ENCODE data around the gene RNF111.

The RNF111 gene

GRCh38 chr15:59059076-59059597 is 71.7 kb downstream of the RNF111 start:
- H3K9me3 ChIP-seq (ENCODE audit: control insufficient read depth, insufficient read depth, low read length): no peaks in the 10 kb centered on the region
- H3K36me3 ChIP-seq (ENCODE audit: insufficient read depth, low read length): peaks cover 8% of the 10 kb centered on the region
- no peak overlapping the region for H3K9ac ChIP-seq (ENCODE audit: low read depth, low read length)
- H3K4me1 ChIP-seq (ENCODE audit: insufficient read depth, low read length): peaks cover 3% of the 10 kb centered on the region; the same call in 1 of the 2 replicates

GRCh38 chr15:59060348-59060747 is 72.9 kb downstream of the RNF111 start:
- peaks cover 14% of the 10 kb centered on the region for H3K36me3 ChIP-seq (ENCODE audit: insufficient read depth, low read length)

GRCh38 chr15:59063042-59063441 is 75.6 kb downstream of the RNF111 start:
- H3K9me3 ChIP-seq (ENCODE audit: control insufficient read depth, insufficient read depth, low read length): no peaks in the 10 kb centered on the region
- peaks cover 20% of the 10 kb centered on the region for H3K36me3 ChIP-seq (ENCODE audit: insufficient read depth, low read length)
- H3K4me1 ChIP-seq (ENCODE audit: insufficient read depth, low read length): no peaks in the 10 kb centered on the region
- no peak overlapping the region for H3K9ac ChIP-seq (ENCODE audit: low read depth, low read length)

More at GRCh38 chr15:59060348-59060747, 72.9 kb downstream of the RNF111 start:
- Histone ChIP-seq H3K4me1 (ENCODE audit: insufficient read depth, low read length) (peaks cover 3% of the 10 kb centered on the region; the same call in 1 of the 2 replicates), H3K9me3 (ENCODE audit: control insufficient read depth, insufficient read depth, low read length) (no peaks in the 10 kb centered on the region), H3K9ac (ENCODE audit: low read depth, low read length) (no peak overlapping the region)

GRCh38 chr15:59069430-59069829 is 82.0 kb downstream of the RNF111 start:
- peaks cover 11% of the 10 kb centered on the region for H3K36me3 ChIP-seq (ENCODE audit: insufficient read depth, low read length)
- H3K4me1 ChIP-seq (ENCODE audit: insufficient read depth, low read length): no peaks in the 10 kb centered on the region
- H3K9ac ChIP-seq (ENCODE audit: low read depth, low read length): no peak overlapping the region
- H3K9me3 ChIP-seq (ENCODE audit: control insufficient read depth, insufficient read depth, low read length): no peaks in the 10 kb centered on the region

DNA sequence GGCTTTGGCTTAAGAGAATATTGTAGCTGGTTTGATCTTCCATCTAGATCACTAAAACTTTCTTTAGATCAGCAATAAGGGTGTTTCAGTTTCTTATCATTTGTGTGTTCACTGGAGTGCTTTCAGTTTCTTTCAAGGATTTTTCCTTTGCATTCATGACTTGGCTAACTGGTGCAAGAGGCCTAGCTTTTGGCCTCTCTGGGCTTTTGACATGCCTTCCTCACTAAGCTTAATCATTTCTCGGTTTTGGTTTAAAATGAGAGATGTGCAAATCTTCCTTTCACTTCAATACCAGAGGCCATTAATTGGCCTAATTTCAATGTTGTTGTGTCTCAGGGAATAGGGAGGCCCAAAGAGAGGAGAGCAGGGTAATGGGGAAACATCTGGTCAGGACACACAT is 87.1 kb downstream of the RNF111 start:
- no peaks in the 10 kb centered on the region for H3K9me3 ChIP-seq (ENCODE audit: control insufficient read depth, insufficient read depth, low read length)
- no peaks in the 10 kb centered on the region for H3K4me1 ChIP-seq (ENCODE audit: insufficient read depth, low read length)
- no peaks in the 10 kb centered on the region for H3K36me3 ChIP-seq (ENCODE audit: insufficient read depth, low read length)
- no peak overlapping the region for H3K9ac ChIP-seq (ENCODE audit: low read depth, low read length)

- Histone ChIP-seq H3K36me3 (ENCODE audit: insufficient read depth, low read length) (0 out of 2 replicates have a peak, but pooled peaks cover 2% of the 10 kb centered on the region), H3K4me1 (ENCODE audit: insufficient read depth, low read length) (no peaks in the 10 kb centered on the region), H3K9me3 (ENCODE audit: control insufficient read depth, insufficient read depth, low read length) (no peaks in the 10 kb centered on the region), H3K9ac (ENCODE audit: low read depth, low read length) (no peak overlapping the region)
These were observed 100.3 kb downstream of the RNF111 start for GRCh38 chr15:59087731-59088130.

GRCh38 chr15:59094077-59094476 is 106.6 kb downstream of the RNF111 start:
- H3K9me3 ChIP-seq (ENCODE audit: control insufficient read depth, insufficient read depth, low read length): no peaks in the 10 kb centered on the region
- no peak overlapping the region for H3K9ac ChIP-seq (ENCODE audit: low read depth, low read length)
- no peaks in the 10 kb centered on the region for H3K4me1 ChIP-seq (ENCODE audit: insufficient read depth, low read length)
- 0 out of 2 replicates have a peak, but pooled peaks cover 5% of the 10 kb centered on the region for H3K36me3 ChIP-seq (ENCODE audit: insufficient read depth, low read length)

- Histone ChIP-seq H3K9ac (ENCODE audit: low read depth, low read length) (no peak overlapping the region), H3K36me3 (ENCODE audit: insufficient read depth, low read length) (0 out of 2 replicates have a peak, but pooled peaks cover 5% of the 10 kb centered on the region), H3K4me1 (ENCODE audit: insufficient read depth, low read length) (no peaks in the 10 kb centered on the region), H3K9me3 (ENCODE audit: control insufficient read depth, insufficient read depth, low read length) (no peaks in the 10 kb centered on the region)
These were observed 109.0 kb downstream of the RNF111 start for GRCh38 chr15:59096429-59096828.

DNA sequence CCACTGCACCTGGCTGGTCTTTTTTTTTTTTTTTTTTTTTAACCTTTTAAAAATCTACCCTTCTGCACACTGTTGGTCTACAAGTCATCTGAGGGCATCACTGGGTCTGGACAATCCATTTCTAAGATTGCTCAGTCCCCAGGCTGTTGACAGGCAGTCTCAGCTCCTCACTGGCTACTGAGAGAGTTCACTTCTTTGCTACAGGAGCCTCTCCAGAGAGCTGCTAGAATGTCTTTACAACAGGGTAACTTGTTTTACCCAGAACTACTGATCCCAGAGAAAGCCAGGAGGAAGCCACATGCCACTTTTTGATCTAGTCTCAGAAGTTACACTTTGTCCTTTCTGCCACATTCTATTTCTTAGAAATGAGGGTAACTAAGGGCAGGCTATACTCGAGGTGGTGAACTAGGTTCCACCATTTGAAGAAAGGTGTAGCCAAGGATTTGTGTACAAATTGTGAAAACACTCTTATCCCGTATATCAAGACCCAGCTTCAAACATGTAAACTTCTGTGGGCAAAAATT is 111.8 kb downstream of the RNF111 start:
- no peak overlapping the region for H3K9ac ChIP-seq (ENCODE audit: low read depth, low read length)
- H3K36me3 ChIP-seq (ENCODE audit: insufficient read depth, low read length): 0 out of 2 replicates have a peak, but pooled peaks cover 5% of the 10 kb centered on the region
- H3K4me1 ChIP-seq (ENCODE audit: insufficient read depth, low read length): no peaks in the 10 kb centered on the region
- H3K9me3 ChIP-seq (ENCODE audit: control insufficient read depth, insufficient read depth, low read length): no peaks in the 10 kb centered on the region

DNA sequence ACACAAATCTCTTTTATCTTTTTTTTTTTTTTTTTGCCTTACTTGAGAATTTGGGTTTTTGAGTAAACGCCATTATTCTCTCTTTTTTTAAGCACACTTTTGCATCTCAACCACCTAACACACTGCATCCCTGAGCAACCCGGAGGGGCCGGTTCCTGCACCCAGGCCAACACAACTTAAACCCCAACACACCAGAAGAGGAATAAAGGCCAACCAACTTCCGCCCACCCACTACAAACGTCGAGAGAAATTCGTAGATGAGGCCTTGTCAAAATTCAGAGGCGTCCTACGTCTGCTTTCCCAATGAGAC is 117.1 kb downstream of the RNF111 start:
- H3K4me1 ChIP-seq (ENCODE audit: insufficient read depth, low read length): peaks cover 4% of the 10 kb centered on the region; the same call in 1 of the 2 replicates
- H3K9ac ChIP-seq (ENCODE audit: low read depth, low read length): peak overlapping the region; percentile 90
- no peaks in the 10 kb centered on the region for H3K9me3 ChIP-seq (ENCODE audit: control insufficient read depth, insufficient read depth, low read length)
- H3K36me3 ChIP-seq (ENCODE audit: insufficient read depth, low read length): peaks cover 8% of the 10 kb centered on the region; the same call in 1 of the 2 replicates

DNA sequence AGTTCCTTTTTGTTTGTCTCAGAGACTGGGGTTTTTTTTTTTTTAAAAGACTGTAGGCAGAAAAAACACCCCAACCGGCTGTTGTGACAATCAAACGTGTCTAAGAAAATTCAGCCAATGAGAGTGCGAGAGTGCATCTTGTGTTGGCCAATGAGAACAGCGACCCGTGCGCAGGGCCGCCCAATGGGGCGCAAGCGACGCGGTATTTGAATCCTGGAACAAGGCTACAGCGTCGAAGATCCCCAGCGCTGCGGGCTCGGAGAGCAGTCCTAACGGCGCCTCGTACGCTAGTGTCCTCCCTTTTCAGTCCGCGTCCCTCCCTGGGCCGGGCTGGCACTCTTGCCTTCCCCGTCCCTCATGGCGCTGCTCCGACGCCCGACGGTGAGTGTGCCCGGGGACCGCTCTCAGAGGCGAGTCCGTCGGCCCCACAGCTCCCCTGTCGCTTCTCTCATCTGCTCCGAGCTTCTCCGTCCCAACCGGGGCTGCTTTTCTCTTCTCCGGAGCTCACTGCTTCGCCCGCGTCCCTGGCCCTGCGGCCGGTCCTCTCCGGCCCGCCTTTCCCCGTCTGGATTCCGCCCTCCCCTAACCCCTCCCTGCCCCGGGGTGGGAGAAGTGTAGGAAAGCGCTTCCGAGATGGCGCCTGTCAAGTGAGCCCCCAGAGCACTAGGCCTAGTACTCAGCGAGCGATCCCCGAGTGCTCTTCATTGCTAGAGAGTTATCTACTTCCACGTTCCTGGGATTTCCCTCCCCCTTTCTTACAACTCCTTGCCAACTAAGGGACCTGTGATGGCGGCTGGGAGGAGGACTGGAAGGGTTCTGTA is 117.7 kb downstream of the RNF111 start, which contains the start of gene CCNB2:
Gene CCNB2 (plus strand): TSS at position 235 of the 821 bp plus-strand sequence. CDS start 123 bp downstream, at position 358.
- Histone ChIP-seq H3K9ac (ENCODE audit: low read depth, low read length) (peak within 1 kb of the TSS; percentile 90), H3K4me1 (ENCODE audit: insufficient read depth, low read length) (peaks cover 4% of the 10 kb centered on the region; the same call in 1 of the 2 replicates), H3K36me3 (ENCODE audit: insufficient read depth, low read length) (peaks cover 8% of the 10 kb centered on the region; the same call in 1 of the 2 replicates), H3K9me3 (ENCODE audit: control insufficient read depth, insufficient read depth, low read length) (no peaks in the 10 kb centered on the region)

DNA sequence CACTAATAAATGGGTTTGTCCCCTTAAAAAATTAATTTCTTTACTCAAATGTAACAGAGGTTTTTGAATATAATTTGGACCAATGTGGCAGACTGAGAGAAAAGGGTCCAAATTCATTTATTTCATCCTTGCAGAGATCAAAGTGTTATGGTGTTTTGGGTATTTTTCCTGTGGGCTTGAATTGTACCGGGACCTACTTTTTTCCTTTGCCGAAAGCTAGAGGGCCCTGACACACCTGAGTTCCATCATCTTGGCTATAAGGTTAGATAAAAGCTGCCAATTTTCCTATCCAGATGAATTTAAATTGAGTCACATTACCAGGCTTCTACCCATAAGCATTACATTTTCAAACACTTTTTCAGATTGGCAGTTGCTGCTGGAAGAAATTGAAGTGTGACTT is 118.4 kb downstream of the RNF111 start:
- Histone ChIP-seq H3K36me3 (ENCODE audit: insufficient read depth, low read length) (peaks cover 8% of the 10 kb centered on the region; the same call in 1 of the 2 replicates), H3K9me3 (ENCODE audit: control insufficient read depth, insufficient read depth, low read length) (no peaks in the 10 kb centered on the region), H3K4me1 (ENCODE audit: insufficient read depth, low read length) (peaks cover 4% of the 10 kb centered on the region; the same call in 1 of the 2 replicates), H3K9ac (ENCODE audit: low read depth, low read length) (peak overlapping the region; percentile 90)

- Histone ChIP-seq H3K9me3 (ENCODE audit: control insufficient read depth, insufficient read depth, low read length) (no peaks in the 10 kb centered on the region), H3K9ac (ENCODE audit: low read depth, low read length) (no peak overlapping the region), H3K36me3 (ENCODE audit: insufficient read depth, low read length) (peaks cover 22% of the 10 kb centered on the region; the same call in 1 of the 2 replicates), H3K4me1 (ENCODE audit: insufficient read depth, low read length) (peaks cover 2% of the 10 kb centered on the region; the same call in 1 of the 2 replicates)
These were observed 123.8 kb downstream of the RNF111 start for GRCh38 chr15:59111251-59111650.

DNA sequence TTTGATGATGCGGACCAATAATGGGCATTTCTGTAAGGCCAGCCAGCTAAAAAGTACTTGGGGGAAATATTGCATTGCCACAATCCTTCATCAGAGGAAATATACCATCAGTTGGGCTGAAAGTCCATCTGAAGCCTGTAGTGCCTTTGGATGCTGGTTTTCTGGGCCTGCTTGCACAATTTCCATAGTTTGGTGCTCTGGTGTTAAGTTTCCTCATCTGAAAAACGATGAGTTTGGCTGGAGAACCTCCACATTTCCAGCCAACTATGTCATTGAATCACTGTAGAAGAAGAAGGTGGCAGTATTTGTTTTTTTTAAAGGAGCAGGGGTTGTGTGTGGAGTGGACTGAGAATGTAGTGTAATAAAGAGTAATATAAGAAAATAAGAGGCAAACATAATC is 127.6 kb downstream of the RNF111 start:
- Histone ChIP-seq H3K4me1 (ENCODE audit: insufficient read depth, low read length) (no peaks in the 10 kb centered on the region), H3K9ac (ENCODE audit: low read depth, low read length) (no peak overlapping the region), H3K9me3 (ENCODE audit: control insufficient read depth, insufficient read depth, low read length) (no peaks in the 10 kb centered on the region), H3K36me3 (ENCODE audit: insufficient read depth, low read length) (peaks cover 31% of the 10 kb centered on the region)
